A549 (cell line): Measurements from ENCODE around the gene RELL2. TPM values are rescaled to one million over a fixed set of nuclear protein-coding genes. Genes with fewer than 3 reads are reported as not detected.
"Not testable (repeated sequence)": the region's sequence is repeated elsewhere in the genome, so short reads cannot be mapped to it uniquely, and the experiment has no call there.

Experiments used
- ATAC-seq, 2 experiments: fragments of 200-7000 bp in 1 of 2; fragments of >200 bp in 1 of 2; cut with Nextera tagmentation in 1 of 2; cut with Tn5 transposase in 1 of 2; 3 replicates each; pipeline versions ENCODE4 v1.8.0 to v1.9.1; 2018 to 2020; ENCODE audit warnings: mild to moderate bottlenecking in 1 of 2, moderate library complexity in 1 of 2
- CTCF ChIA-PET: fragments of 300-600 bp; sonication (Branson Sonifier 250); formaldehyde crosslinking; extraction: SDS; loops from one replicate; lab custom pipeline; 2021; ENCODE audit warnings: antibody characterized with exemption, inconsistent platforms; lab: Yijun Ruan, JAX
- POLR2A ChIA-PET: fragments of 350-600 bp; formaldehyde crosslinking; extraction: SDS; loops from one replicate; lab custom pipeline; 2021; ENCODE audit warnings: antibody characterized with exemption, inconsistent platforms; lab: Yijun Ruan, JAX
- DNase-seq, 2 experiments: peaks; one replicate each; pipeline versions ENCODE4 v3.0.0 to v3.0.0-alpha.2; 2011 to 2016; ENCODE audit warnings: low read depth in 1 of 2, low spot score in 1 of 2
- FAIRE-seq: peaks from 2 replicates; lab custom pipeline; 2011; peaks lifted over from hg19 to GRCh38; lab: Jason Lieb, UNC
- H3K27ac ChIP-seq, 2 experiments: fragments of >200 bp; sonication (Bioruptor Twin); formaldehyde crosslinking; 3 replicates each; pipeline ENCODE4 v1.5.1; 2016 to 2017
- H3K4me1 ChIP-seq: fragments of >200 bp; sonication (Bioruptor Twin); formaldehyde crosslinking; 3 replicates; pipeline ENCODE4 v1.6.1; 2016
- H3K4me2 ChIP-seq: fragments of >200 bp; sonication (Bioruptor Twin); formaldehyde crosslinking; 3 replicates; pipeline ENCODE4 v1.6.1; 2016
- H3K4me3 ChIP-seq: fragments of >200 bp; sonication (Bioruptor Twin); formaldehyde crosslinking; 3 replicates; pipeline ENCODE4 v1.5.1; 2016
- H3K9me3 ChIP-seq: fragments of >200 bp; sonication (Bioruptor Twin); formaldehyde crosslinking; 3 replicates; pipeline ENCODE4 v1.6.1; 2016
- BHLHE40 ChIP-seq: IDR thresholded peaks from 2 replicates; pipeline ENCODE4 v1.6.1; 2012; ENCODE audit warnings: low read depth, low read length, inconsistent platforms
- CBX8 ChIP-seq: fragments of 200-600 bp; sonication (generic); IDR thresholded peaks from 2 replicates; pipeline ENCODE4 v1.6.1; 2016
- CEBPB ChIP-seq, 2 experiments: fragments of >200 bp in 1 of 2; sonication (Bioruptor Twin) in 1 of 2; formaldehyde crosslinking in 1 of 2; IDR thresholded peaks; 2 replicates each; pipeline ENCODE4 v1.6.1; 2012 to 2016
- CHD4 ChIP-seq: fragments of 200-600 bp; sonication (generic); IDR thresholded peaks from 2 replicates; pipeline ENCODE4 v1.6.1; 2016; ENCODE audit warnings: antibody characterized with exemption, mild to moderate bottlenecking, borderline replicate concordance
- ELK1 ChIP-seq: fragments of 150-350 bp; IDR thresholded peaks from 2 replicates; pipeline ENCODE4 v1.6.1; 2014; ENCODE audit warnings: low read depth, mild to moderate bottlenecking, low read length
- EP300 ChIP-seq, 2 experiments: fragments of >200 bp; sonication (Bioruptor Twin); formaldehyde crosslinking; IDR thresholded peaks; 2 replicates in 1 of 2; 3 replicates in 1 of 2; pipeline ENCODE4 v1.6.1; 2016 to 2017
- FOXS1 ChIP-seq: fragments of 250-450 bp; sonication (Bioruptor Pico); IDR thresholded peaks from 2 replicates; pipeline ENCODE4 v1.5.0; 2020; ENCODE audit warnings: mild to moderate bottlenecking, moderate library complexity
- HDAC2 ChIP-seq: fragments of 200-600 bp; sonication (generic); IDR thresholded peaks from 2 replicates; pipeline ENCODE4 v1.6.1; 2016
- MYC ChIP-seq: IDR thresholded peaks from 2 replicates; pipeline ENCODE4 v1.6.1; 2012; ENCODE audit warnings: mild to moderate bottlenecking, inconsistent platforms, low read length, improper control_type of control experiment, borderline replicate concordance
- NR3C1 ChIP-seq: fragments of >200 bp; sonication (Bioruptor Twin); formaldehyde crosslinking; IDR thresholded peaks from 3 replicates; pipeline ENCODE4 v1.6.1; 2017
- PHF8 ChIP-seq: fragments of 200-600 bp; sonication (generic); IDR thresholded peaks from 2 replicates; pipeline ENCODE4 v1.6.1; 2016; ENCODE audit warnings: low read depth, mild to moderate bottlenecking, antibody characterized with exemption, moderate library complexity, borderline replicate concordance
- POLR2AphosphoS2 ChIP-seq: conservative IDR thresholded peaks from 2 replicates; pipeline ENCODE4 v1.6.1; 2012; ENCODE audit warnings: low read length, improper control_type of control experiment, inconsistent platforms
- REST ChIP-seq: fragments of 200-600 bp; sonication (generic); IDR thresholded peaks from 2 replicates; pipeline ENCODE4 v1.6.1; 2016; ENCODE audit warnings: antibody characterized with exemption, mild to moderate bottlenecking, moderate library complexity
- TP53 ChIP-seq: fragments of 250-450 bp; sonication (Bioruptor Pico); IDR thresholded peaks from 2 replicates; pipeline ENCODE4 v1.5.0; 2021; ENCODE audit warnings: mild to moderate bottlenecking, moderate library complexity
- USF2 ChIP-seq: fragments of 450-650 bp; IDR thresholded peaks from 2 replicates; pipeline ENCODE4 v1.6.1; 2014; ENCODE audit warnings: antibody characterized with exemption
- ZNF302 ChIP-seq: fragments of 250-450 bp; sonication (Bioruptor Pico); IDR thresholded peaks from 2 replicates; pipeline ENCODE4 v1.9.0; 2021; ENCODE audit warnings: inconsistent platforms, mild to moderate bottlenecking, moderate library complexity
- WGBS: methylation state at CpG from one replicate; pipeline ENCODE4 v1.1.6; 2017; ENCODE audit errors: missing lambda C conversion rate; 5-methylcytosine and 5-hydroxymethylcytosine counted together
- polyA plus RNA-seq, 4 experiments: library from polyadenylated mRNA; depleted of rRNA in 3 of 4; stranded (reverse); fragments of >200 nt; fragmentation: RNase III in 1 of 4; extraction: RNeasy Plus Mini Kit Qiagen cat#74134 plus additional on column Dnase treatment in 1 of 4; gene quantifications; 2 replicates in 3 of 4; 3 replicates in 1 of 4; pipeline ENCODE4 v1.2.3, GENCODE V29; 2011 to 2017

Gene RELL2
- polyA plus RNA-seq, 2 of the 4 experiments (the other 2 are of a cell fraction) = 3.6 to 6.5 TPM

DNA sequence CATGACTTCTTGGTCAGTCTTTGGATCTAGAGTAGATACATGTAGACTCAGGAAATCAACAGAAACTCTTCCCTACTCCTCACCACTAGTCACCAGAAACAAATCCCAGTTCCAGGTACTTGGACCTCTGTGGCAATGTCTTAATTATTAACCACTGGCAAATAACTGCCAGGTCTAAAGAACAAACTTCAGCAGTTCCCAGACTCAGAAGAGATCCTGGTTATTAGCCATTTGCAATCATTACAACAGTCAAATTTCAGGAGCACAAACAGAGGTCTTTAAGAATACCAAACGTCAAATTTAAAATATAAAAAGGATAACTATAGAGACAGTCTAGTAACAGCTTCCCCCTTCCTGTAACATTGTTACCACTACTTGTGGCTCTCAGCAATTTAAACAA, 28.2 kb upstream of the RELL2 start:
- no peak overlapping the region for H3K4me3 ChIP-seq
- ChIA-PET POLR2A (interaction anchor here (0.7 kb wide), 1 partner anchor 25 kb away, joined by 7 read pairs; no protein-coding TSS in a partner anchor), CTCF (interaction anchor here (0.7 to 5.8 kb wide), 7 partner anchors 10 to 360 kb away, joined by 3 to 56 read pairs (median 3); partner anchors contain the start of genes DIAPH1 and RNF14)
- DNase-seq = peak in 1 of 2 experiments; percentile 43
- H3K4me2 ChIP-seq = peak overlapping the region; percentile 59
- WGBS = 7% methylated on average over 1 of the region's 1 CpG
- TF ChIP-seq HDAC2 (no peak), ELK1 (no peak)
- peaks cover 52% of the 10 kb centered on the region for H3K4me1 ChIP-seq
- peak; percentile 26 to 52; a peak in 3 of 6 replicates for ATAC-seq
- no peaks in the 10 kb centered on the region for H3K9me3 ChIP-seq
- H3K27ac ChIP-seq = peak overlapping the region; percentile 26 to 60; a peak in 5 of 6 replicates
- no peak for FAIRE-seq

DNA sequence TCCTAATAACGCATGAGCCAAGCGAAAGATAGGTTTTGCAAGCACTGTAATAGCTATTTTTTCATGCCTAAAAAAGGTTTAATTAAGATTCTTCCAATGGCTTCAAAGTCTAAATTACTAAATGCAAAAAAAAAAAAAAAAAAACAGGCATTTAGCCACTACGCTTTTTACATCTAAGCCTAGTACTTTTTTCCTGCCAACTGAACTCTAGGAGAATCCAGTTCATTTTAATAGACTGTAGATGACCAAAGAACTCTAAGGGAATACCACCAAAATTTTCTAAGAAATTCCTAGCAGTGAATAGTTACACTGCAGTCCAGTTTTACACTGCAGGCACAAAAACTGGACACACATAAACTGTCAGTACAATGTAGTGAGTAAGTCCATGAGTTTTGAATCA, 27.8 kb upstream of the RELL2 start:
- no peak for FAIRE-seq
- ATAC-seq = no peak
- TF ChIP-seq ZNF302 (no peak), CHD4 (no peak), REST (no peak), EP300 (IDR thresholded peaks at IDR 0.05) (no peak), CEBPB (IDR thresholded peaks at IDR 0.05) (no peak), CBX8 (no peak), FOXS1 (CRISPR knock-in tag) (no peak), TP53 (CRISPR knock-in tag) (no peak), NR3C1 (no peak), USF2 (no peak), POLR2AphosphoS2 (no peak), PHF8 (no peak), MYC (no peak), BHLHE40 (no peak)
- ChIA-PET CTCF (interaction anchor here (0.7 to 5.8 kb wide), 7 partner anchors 9 to 360 kb away, joined by 3 to 56 read pairs (median 3); partner anchors contain the start of genes DIAPH1 and RNF14), POLR2A (interaction anchor here (0.7 kb wide), 1 partner anchor 25 kb away, joined by 7 read pairs; no protein-coding TSS in a partner anchor)
- H3K27ac ChIP-seq = peak overlapping the region; percentile 26 to 60; a peak in 4 of 6 replicates
- no peak overlapping the region for H3K4me3 ChIP-seq
- peak overlapping the region; percentile 59 for H3K4me2 ChIP-seq
- no peaks in the 10 kb centered on the region for H3K9me3 ChIP-seq
- H3K4me1 ChIP-seq = peaks cover 47% of the 10 kb centered on the region
- DNase-seq = no peak
- WGBS = 83% methylated on average over 3 of the region's 3 CpGs

- H3K27ac ChIP-seq, H3K4me2 ChIP-seq, DNase-seq, H3K4me3 ChIP-seq, FAIRE-seq, H3K9me3 ChIP-seq, POLR2A ChIA-PET, ATAC-seq: not testable (repeated sequence)
- CTCF ChIA-PET = interaction anchor here (0.6 to 5.8 kb wide), 5 partner anchors 8 to 117 kb away, joined by 3 to 56 read pairs (median 3); partner anchors contain the start of gene DIAPH1
- peaks cover 38% of the 10 kb centered on the region for H3K4me1 ChIP-seq
- WGBS = 97% methylated on average over 7 of the region's 7 CpGs
These were observed 26.9 kb upstream of the RELL2 start for GRCh38 chr5:141609921-141610320.
